BE2C (cell line): ENCODE results near the gene PDE10A.

Experiments
- DNase-seq: peaks from one replicate; pipeline ENCODE4 v3.0.0-alpha.2; 2020
- H3K27me3 ChIP-seq: fragments of 250-450 bp; sonication (Bioruptor Pico); 2 replicates; pipeline ENCODE4 v1.5.1; 2020; ENCODE audit warnings: mild to moderate bottlenecking
- H3K36me3 ChIP-seq: fragments of 250-450 bp; sonication (Bioruptor Pico); 2 replicates; pipeline ENCODE4 v1.5.1; 2020; ENCODE audit warnings: mild to moderate bottlenecking
- H3K4me1 ChIP-seq: fragments of 250-450 bp; sonication (Bioruptor Pico); 2 replicates; pipeline ENCODE4 v1.5.1; 2020
- H3K4me3 ChIP-seq: 2 replicates; pipeline ENCODE4 v1.5.1; 2011; ENCODE audit warnings: low read depth, low read length
- H3K9me3 ChIP-seq: fragments of 250-450 bp; sonication (Bioruptor Pico); 2 replicates; pipeline ENCODE4 v1.5.1; 2020
- TF ChIP-seq, protein P1 (sequence below): IDR thresholded peaks from 2 replicates; pipeline ENCODE4 v1.5.1; 2012; ENCODE audit warnings: mild to moderate bottlenecking, low read depth, low read length

The PDE10A gene

GRCh38 chr6:165340532-165340931 is 322.5 kb downstream of the PDE10A start:
- no peaks in the 10 kb centered on the region for H3K4me1 ChIP-seq
- TF ChIP-seq, protein P1, sequence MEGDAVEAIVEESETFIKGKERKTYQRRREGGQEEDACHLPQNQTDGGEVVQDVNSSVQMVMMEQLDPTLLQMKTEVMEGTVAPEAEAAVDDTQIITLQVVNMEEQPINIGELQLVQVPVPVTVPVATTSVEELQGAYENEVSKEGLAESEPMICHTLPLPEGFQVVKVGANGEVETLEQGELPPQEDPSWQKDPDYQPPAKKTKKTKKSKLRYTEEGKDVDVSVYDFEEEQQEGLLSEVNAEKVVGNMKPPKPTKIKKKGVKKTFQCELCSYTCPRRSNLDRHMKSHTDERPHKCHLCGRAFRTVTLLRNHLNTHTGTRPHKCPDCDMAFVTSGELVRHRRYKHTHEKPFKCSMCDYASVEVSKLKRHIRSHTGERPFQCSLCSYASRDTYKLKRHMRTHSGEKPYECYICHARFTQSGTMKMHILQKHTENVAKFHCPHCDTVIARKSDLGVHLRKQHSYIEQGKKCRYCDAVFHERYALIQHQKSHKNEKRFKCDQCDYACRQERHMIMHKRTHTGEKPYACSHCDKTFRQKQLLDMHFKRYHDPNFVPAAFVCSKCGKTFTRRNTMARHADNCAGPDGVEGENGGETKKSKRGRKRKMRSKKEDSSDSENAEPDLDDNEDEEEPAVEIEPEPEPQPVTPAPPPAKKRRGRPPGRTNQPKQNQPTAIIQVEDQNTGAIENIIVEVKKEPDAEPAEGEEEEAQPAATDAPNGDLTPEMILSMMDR = no peak
- no peaks in the 10 kb centered on the region for H3K36me3 ChIP-seq
- H3K9me3 ChIP-seq = no peaks in the 10 kb centered on the region
- H3K27me3 ChIP-seq = no peaks in the 10 kb centered on the region
- no peak overlapping the region for H3K4me3 ChIP-seq
- no peak for DNase-seq

DNA sequence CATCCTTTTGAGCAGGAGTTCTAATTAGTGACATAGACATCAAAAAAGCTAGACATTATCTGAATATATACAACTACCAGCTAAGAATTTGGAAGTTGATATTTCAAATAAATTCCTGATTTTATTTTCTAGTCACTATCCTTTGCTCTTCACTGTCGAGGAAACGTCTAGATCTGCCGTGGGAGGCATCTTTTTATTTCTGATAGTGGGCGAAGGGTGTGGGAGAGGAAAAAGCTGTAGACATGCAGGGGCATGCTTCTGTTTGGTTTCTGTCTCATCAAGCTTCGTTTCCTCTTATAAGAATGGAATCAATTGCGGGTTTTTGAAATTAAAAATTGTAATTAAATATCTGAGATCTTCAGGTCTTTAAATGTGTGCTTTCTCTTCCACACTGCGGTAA is 337.4 kb downstream of the PDE10A start:
- no peak overlapping the region for H3K4me3 ChIP-seq
- TF ChIP-seq, protein P1 = no peak
- no peak for DNase-seq

DNA sequence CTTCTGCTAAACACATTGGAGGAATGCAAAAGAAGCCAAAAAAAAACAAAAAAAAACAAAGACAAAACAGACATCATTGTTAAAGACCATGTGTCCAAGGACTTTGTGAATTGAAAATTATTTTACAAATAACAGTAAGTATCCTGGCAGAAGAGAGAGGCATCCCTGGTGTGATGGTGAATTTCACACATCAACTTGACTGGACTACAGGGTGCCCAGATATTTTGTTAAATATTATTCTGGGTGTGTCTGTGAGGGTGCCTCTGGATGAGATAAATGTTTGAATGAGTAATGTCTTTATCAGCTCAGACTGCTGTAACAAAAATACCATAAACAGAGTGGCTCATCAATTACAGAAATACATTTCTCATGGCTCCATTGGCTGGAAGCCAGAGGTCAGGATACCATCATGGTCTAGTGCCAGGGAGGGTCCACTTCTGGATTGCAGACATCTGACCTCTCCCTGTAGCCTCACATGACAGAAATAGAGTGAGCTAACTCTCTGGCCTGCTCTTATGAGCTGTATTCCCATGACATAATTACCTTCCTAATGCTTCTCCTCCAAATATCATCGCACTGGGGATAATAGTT is 341.4 kb downstream of the PDE10A start:
- H3K36me3 ChIP-seq = no peaks in the 10 kb centered on the region
- H3K27me3 ChIP-seq = no peaks in the 10 kb centered on the region
- no peak overlapping the region for H3K4me3 ChIP-seq
- TF ChIP-seq, protein P1 = no peak
- DNase-seq = no peak
- no peaks in the 10 kb centered on the region for H3K4me1 ChIP-seq
- H3K9me3 ChIP-seq = no peaks in the 10 kb centered on the region

More for the DNA sequence above, 337.4 kb downstream of the PDE10A start:
- no peaks in the 10 kb centered on the region for H3K9me3 ChIP-seq
- H3K36me3 ChIP-seq = no peaks in the 10 kb centered on the region
- no peaks in the 10 kb centered on the region for H3K4me1 ChIP-seq
- H3K27me3 ChIP-seq = no peaks in the 10 kb centered on the region

DNA sequence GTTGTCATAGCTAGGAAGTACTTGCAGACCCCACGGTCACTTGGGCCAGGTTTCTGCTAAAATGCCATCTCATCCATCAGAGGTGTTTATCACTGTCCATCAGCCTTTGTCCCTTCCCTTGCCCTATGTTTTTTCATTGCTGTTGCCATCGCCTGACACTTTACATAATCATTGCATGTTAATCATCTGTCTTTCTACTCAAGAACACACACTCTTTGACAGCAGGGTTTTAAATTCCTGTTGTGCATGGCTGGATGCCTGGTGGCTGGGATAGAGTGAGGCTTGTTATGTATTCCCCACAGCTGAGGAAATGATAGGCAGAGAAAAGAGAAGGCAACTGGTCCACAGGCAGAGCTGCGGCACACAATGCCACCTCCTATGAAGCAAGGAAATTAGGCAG is 341.9 kb downstream of the PDE10A start:
- Histone ChIP-seq H3K4me1 (no peaks in the 10 kb centered on the region), H3K9me3 (no peaks in the 10 kb centered on the region), H3K36me3 (no peaks in the 10 kb centered on the region), H3K4me3 (no peak overlapping the region), H3K27me3 (no peaks in the 10 kb centered on the region)
- no peak for DNase-seq
- TF ChIP-seq, protein P1 = no peak

GRCh38 chr6:165317723-165318122 is 345.3 kb downstream of the PDE10A start:
- H3K36me3 ChIP-seq = no peaks in the 10 kb centered on the region
- H3K9me3 ChIP-seq = no peaks in the 10 kb centered on the region
- no peak for DNase-seq
- TF ChIP-seq, protein P1 = no peak
- no peaks in the 10 kb centered on the region for H3K4me1 ChIP-seq
- no peak overlapping the region for H3K4me3 ChIP-seq
- H3K27me3 ChIP-seq = no peaks in the 10 kb centered on the region

DNA sequence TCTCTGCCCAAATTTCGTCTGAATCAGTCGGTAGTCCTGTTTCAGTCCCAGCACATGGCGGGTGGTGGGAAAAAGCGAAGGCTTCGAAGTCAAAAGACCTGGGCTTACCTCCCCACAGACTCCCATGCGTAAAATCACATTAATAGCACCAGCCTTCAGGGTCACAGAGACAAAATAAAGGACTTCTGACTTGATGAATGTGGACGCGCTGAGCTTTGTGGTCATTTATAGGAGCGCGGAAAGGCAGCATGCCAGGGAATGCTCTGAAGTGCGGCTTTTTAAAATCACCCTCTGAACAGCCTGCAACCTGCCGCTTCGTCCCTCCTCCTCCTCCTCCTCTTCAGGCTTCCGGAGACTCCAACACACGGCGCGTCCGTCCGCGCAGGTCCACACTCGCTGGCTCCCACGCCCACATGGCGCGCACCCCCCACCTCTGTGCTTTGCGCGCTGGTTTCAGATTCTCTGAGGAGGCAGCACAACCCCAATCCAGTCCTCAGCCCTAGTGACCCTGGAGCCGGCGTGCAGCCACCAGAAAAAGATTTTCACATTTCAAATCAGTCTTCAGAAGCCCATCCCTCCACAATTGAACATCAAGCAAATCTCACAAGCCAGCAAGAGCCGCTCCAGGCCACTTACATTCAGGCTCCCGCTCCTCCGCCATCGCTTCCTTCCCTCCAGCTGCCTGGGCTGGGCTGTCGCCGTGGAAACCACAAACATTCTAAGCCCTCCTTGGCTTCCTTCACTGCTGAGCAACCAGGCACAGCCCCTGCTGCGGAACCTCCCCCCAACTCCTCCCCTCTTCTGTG is 353.9 kb downstream of the PDE10A start, which contains the start of gene C6orf118:
Gene C6orf118 (minus strand): TSS at position 680 of the 806 bp plus-strand sequence. CDS start 19 bp downstream, at position 661.
- TF ChIP-seq, protein P1 = no peak
- H3K27me3 ChIP-seq = no peaks in the 10 kb centered on the region
- H3K4me3 ChIP-seq = peak within 1 kb of the TSS; percentile 58
- H3K4me1 ChIP-seq = no peaks in the 10 kb centered on the region
- peak; percentile 69 for DNase-seq
- H3K9me3 ChIP-seq = no peaks in the 10 kb centered on the region
- no peaks in the 10 kb centered on the region for H3K36me3 ChIP-seq
